Measurements from ENCODE around the gene MVP.
A peak's percentile ranks its signal among the peaks of the same experiment; 100 is the strongest.
"Not testable (repeated sequence)": the region's sequence is repeated elsewhere in the genome, so short reads cannot be mapped to it uniquely, and the experiment has no call there.

MVP gene

GRCh38 chr16:29826342-29826695, 6.1 kb downstream of the MVP start:
- TF ChIP-seq BHLHE40 (IDR thresholded peaks at IDR 0.05; ENCODE audit: borderline replicate concordance) = no peak
- TF ChIP-seq, protein P1, sequence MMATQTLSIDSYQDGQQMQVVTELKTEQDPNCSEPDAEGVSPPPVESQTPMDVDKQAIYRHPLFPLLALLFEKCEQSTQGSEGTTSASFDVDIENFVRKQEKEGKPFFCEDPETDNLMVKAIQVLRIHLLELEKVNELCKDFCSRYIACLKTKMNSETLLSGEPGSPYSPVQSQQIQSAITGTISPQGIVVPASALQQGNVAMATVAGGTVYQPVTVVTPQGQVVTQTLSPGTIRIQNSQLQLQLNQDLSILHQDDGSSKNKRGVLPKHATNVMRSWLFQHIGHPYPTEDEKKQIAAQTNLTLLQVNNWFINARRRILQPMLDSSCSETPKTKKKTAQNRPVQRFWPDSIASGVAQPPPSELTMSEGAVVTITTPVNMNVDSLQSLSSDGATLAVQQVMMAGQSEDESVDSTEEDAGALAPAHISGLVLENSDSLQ (IDR thresholded peaks at IDR 0.05) = no peak
- no peak for TF ChIP-seq ELF4 (IDR thresholded peaks at IDR 0.05)
- TF ChIP-seq FOXM1 (IDR thresholded peaks at IDR 0.05; ENCODE audit: borderline replicate concordance) = no peak
- no peak for TF ChIP-seq SUZ12 (IDR thresholded peaks at IDR 0.05)
- no peak for DNase-seq (ENCODE audit: extremely low spot score)
- POLR2A ChIA-PET = interaction anchor here (1.0 to 3.1 kb wide), 7 partner anchors 9 to 147 kb away, joined by 3 to 16 read pairs (median 4); partner anchors contain the start of genes KCTD13, MAZ, PAGR1 and TAOK2
- CTCF ChIA-PET = interaction anchor here (0.5 to 6.6 kb wide), 2 partner anchors 22 to 303 kb away, joined by 3 to 53 read pairs; no protein-coding TSS in a partner anchor

DNA sequence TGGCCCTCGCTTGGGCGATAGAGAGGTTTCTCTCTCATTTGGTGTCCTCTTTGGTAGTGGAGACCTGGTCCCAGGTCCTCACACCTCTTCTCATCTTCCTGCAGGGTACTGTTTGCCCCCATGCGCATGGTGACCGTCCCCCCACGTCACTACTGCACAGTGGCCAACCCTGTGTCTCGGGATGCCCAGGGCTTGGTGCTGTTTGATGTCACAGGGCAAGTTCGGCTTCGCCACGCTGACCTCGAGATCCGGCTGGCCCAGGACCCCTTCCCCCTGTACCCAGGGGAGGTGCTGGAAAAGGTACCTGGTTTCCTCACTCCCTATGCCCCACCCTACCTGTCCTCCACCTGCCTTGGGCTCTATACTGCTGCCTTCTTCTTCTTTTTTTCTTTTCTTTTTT, 10.5 kb downstream of the MVP start:
- CTCF ChIA-PET = no interaction called here
- POLR2A ChIA-PET = no interaction called here
- TF ChIP-seq LEF1 (IDR thresholded peaks at IDR 0.05; ENCODE audit: borderline replicate concordance) (no peak), ELF4 (IDR thresholded peaks at IDR 0.05) (no peak), HDGF (IDR thresholded peaks at IDR 0.05; ENCODE audit: borderline replicate concordance) (no peak), FOXA1 (IDR thresholded peaks at IDR 0.05) (no peak), SUZ12 (IDR thresholded peaks at IDR 0.05) (no peak), L3MBTL2 (conservative IDR thresholded peaks at IDR 0.05) (no peak), SP1 (IDR thresholded peaks at IDR 0.05) (no peak), ARNT (IDR thresholded peaks at IDR 0.05) (no peak), FOXK2 (IDR thresholded peaks at IDR 0.05) (no peak), TARDBP (IDR thresholded peaks at IDR 0.05) (no peak), NFRKB (IDR thresholded peaks at IDR 0.05) (no peak), ZNF384 (IDR thresholded peaks at IDR 0.05) (no peak), CTBP1 (IDR thresholded peaks at IDR 0.05; ENCODE audit: borderline replicate concordance) (no peak), FOXM1 (IDR thresholded peaks at IDR 0.05; ENCODE audit: borderline replicate concordance) (no peak), BHLHE40 (IDR thresholded peaks at IDR 0.05; ENCODE audit: borderline replicate concordance) (no peak)
- TF ChIP-seq, protein P1 (IDR thresholded peaks at IDR 0.05) = no peak
- DNase-seq (ENCODE audit: extremely low spot score) = no peak

- ChIA-PET CTCF (no interaction called here), POLR2A (no interaction called here)
- no peak for TF ChIP-seq ARNT (IDR thresholded peaks at IDR 0.05)
- TF ChIP-seq LEF1 (IDR thresholded peaks at IDR 0.05; ENCODE audit: borderline replicate concordance) = no peak
- TF ChIP-seq L3MBTL2 (conservative IDR thresholded peaks at IDR 0.05) = no peak
- no peak for TF ChIP-seq FOXM1 (IDR thresholded peaks at IDR 0.05; ENCODE audit: borderline replicate concordance)
- no peak for TF ChIP-seq SUZ12 (IDR thresholded peaks at IDR 0.05)
- TF ChIP-seq CTBP1 (IDR thresholded peaks at IDR 0.05; ENCODE audit: borderline replicate concordance) = no peak
- no peak for TF ChIP-seq BHLHE40 (IDR thresholded peaks at IDR 0.05; ENCODE audit: borderline replicate concordance)
- TF ChIP-seq TARDBP (IDR thresholded peaks at IDR 0.05) = no peak
- no peak for DNase-seq (ENCODE audit: extremely low spot score)
Measured at GRCh38 chr16:29831490-29831889, 11.2 kb downstream of the MVP start.

DNA sequence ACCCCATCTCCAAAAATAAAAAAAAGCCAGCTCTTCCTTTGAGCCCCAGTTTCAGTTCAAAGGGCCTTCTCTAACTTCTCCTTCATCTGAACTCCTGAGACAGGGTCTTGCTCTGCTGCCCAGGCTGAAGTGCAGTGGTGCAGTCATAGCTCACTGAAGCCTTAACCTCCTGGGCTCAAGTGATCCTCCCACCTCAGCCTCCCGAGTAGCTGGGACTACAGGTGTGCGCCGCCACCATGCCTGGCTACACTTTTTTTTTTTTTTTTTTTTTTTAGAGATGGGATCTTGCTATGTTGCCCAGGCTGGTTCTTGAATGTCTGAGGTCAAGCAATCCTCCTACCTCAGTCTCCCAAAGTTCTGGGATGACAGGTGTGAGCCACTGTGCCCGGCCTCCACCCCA, 13.0 kb downstream of the MVP start:
- ChIA-PET CTCF (interaction anchor here (1.2 to 1.3 kb wide), 2 partner anchors 15 to 17 kb away, joined by 3 to 6 read pairs; partner anchors contain the start of gene PAGR1), POLR2A (interaction anchor here (1.5 kb wide), 1 partner anchor 17 kb away, joined by 6 read pairs; the partner anchor contains the start of gene PAGR1)
- not testable (repeated sequence) for DNase-seq (ENCODE audit: extremely low spot score)
- TF ChIP-seq ZNF384 (IDR thresholded peaks at IDR 0.05) = 0 out of 2 replicates have a peak, but pooled peaks have one; percentile 44

DNA sequence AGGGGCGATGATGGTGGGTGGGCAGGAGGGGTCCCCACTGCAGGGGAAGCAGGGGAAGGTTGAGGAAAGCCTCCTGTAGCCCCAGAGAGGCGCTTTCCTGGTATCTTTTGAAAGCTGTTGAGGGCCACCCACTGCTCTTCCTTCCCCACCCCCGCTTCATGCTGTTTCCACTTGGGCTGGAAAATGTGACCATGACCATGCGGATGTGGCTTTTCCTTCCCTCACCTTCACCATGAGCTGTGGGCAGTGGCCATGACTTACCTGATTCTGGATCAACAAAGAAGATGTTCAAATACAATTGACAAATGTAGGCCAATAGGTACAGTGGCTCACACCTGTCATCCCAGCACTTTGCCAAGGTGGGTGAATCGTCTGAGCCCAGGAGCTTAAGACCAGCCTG, 13.8 kb downstream of the MVP start:
- DNase-seq (ENCODE audit: extremely low spot score) = no peak
- ChIA-PET POLR2A (interaction anchor here (1.3 kb wide), 1 partner anchor 8 kb away, joined by 4 read pairs; no protein-coding TSS in a partner anchor), CTCF (interaction anchor here (0.6 to 1.7 kb wide), 3 partner anchors 14 to 221 kb away, joined by 3 to 9 read pairs (median 4); no protein-coding TSS in a partner anchor)
- TF ChIP-seq FOXM1 (IDR thresholded peaks at IDR 0.05; ENCODE audit: borderline replicate concordance) (no peak), FOXA1 (IDR thresholded peaks at IDR 0.05) (no peak), ELF4 (IDR thresholded peaks at IDR 0.05) (no peak), LEF1 (IDR thresholded peaks at IDR 0.05; ENCODE audit: borderline replicate concordance) (no peak), BHLHE40 (IDR thresholded peaks at IDR 0.05; ENCODE audit: borderline replicate concordance) (no peak), FOXK2 (IDR thresholded peaks at IDR 0.05) (no peak), SP1 (IDR thresholded peaks at IDR 0.05) (no peak), SUZ12 (IDR thresholded peaks at IDR 0.05) (no peak), ZNF384 (IDR thresholded peaks at IDR 0.05) (no peak), HDGF (IDR thresholded peaks at IDR 0.05; ENCODE audit: borderline replicate concordance) (no peak), CTBP1 (IDR thresholded peaks at IDR 0.05; ENCODE audit: borderline replicate concordance) (no peak), L3MBTL2 (conservative IDR thresholded peaks at IDR 0.05) (no peak), ARNT (IDR thresholded peaks at IDR 0.05) (no peak)
- TF ChIP-seq, protein P1 (IDR thresholded peaks at IDR 0.05) = no peak

DNA sequence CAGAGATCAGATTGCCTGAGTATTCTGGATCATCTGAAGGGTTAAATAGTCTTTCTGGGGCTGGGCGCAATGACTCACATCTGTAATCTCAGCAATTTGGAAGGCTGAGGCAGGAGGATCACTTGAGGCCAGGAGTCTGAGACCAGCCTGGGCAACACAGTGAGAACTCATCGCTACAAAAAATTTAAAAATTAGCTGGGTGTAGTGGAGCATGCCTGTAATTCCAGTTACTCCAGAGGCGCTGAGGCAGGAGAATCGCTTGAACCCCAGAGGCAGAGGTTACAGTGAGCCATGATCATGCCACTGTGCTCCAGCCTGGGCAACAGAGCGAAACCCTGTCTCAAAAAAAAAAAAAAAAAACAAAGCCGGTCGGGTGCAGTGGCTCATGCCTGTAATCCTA, 15.7 kb downstream of the MVP start:
- CTCF ChIA-PET = interaction anchor here (0.6 to 1.7 kb wide), 2 partner anchors 13 to 30 kb away, joined by 3 to 9 read pairs; no protein-coding TSS in a partner anchor
- POLR2A ChIA-PET = no interaction called here
- TF ChIP-seq FOXM1 (IDR thresholded peaks at IDR 0.05; ENCODE audit: borderline replicate concordance) = no peak
- TF ChIP-seq HDGF (IDR thresholded peaks at IDR 0.05; ENCODE audit: borderline replicate concordance) = no peak
- TF ChIP-seq ELF4 (IDR thresholded peaks at IDR 0.05) = no peak
- TF ChIP-seq, protein P1 (IDR thresholded peaks at IDR 0.05) = no peak
- TF ChIP-seq L3MBTL2 (conservative IDR thresholded peaks at IDR 0.05) = no peak
- TF ChIP-seq SUZ12 (IDR thresholded peaks at IDR 0.05) = no peak
- DNase-seq (ENCODE audit: extremely low spot score) = no peak

Measured in HEK293T (cell line).